Daoy (cell line): ENCODE measurements around the gene LIN37. TPM values are rescaled to one million over a fixed set of nuclear protein-coding genes. Genes with fewer than 3 reads are reported as not detected.

Experiments used
- DNase-seq: peaks from one replicate; pipeline ENCODE4 v3.0.0-alpha.2; 2015; ENCODE audit warnings: low read depth
- total RNA-seq: library from RNA; depleted of rRNA; stranded (reverse); fragments of >200 nt; shearing (Covaris generic); gene quantifications from 2 replicates; pipeline ENCODE4 v1.2.3, GENCODE V29; 2014

LIN37 gene
- total RNA-seq, 1 experiment from 2014 or later = 13.3 TPM

- DNase-seq = no peak
Measured at GRCh38 chr19:35774274-35775045, 26.1 kb downstream of the LIN37 start.

GRCh38 chr19:35775046-35775297, 26.6 kb downstream of the LIN37 start:
- no peak for DNase-seq

- peak; percentile 98 for DNase-seq
Measured at GRCh38 chr19:35775298-35776101, 27.1 kb downstream of the LIN37 start, which contains the start of gene ARHGAP33. ARHGAP33 (plus strand) TSS chr19:35775564; CDS start chr19:35775659, 95 bp downstream.

GRCh38 chr19:35776102-35776788, 27.9 kb downstream of the LIN37 start:
- no peak for DNase-seq

- DNase-seq = no peak
Measured at GRCh38 chr19:35777086-35777841, 28.9 kb downstream of the LIN37 start.

- no peak for DNase-seq
Measured at GRCh38 chr19:35777961-35778360, 29.6 kb downstream of the LIN37 start.

- DNase-seq = no peak
Measured at GRCh38 chr19:35779033-35779432, 30.7 kb downstream of the LIN37 start.

GRCh38 chr19:35780058-35780457, 31.7 kb downstream of the LIN37 start:
- no peak for DNase-seq

GRCh38 chr19:35780717-35781116, 32.3 kb downstream of the LIN37 start:
- no peak for DNase-seq

- no peak for DNase-seq
Measured at GRCh38 chr19:35781650-35782049, 33.3 kb downstream of the LIN37 start.

GRCh38 chr19:35782589-35782988, 34.2 kb downstream of the LIN37 start:
- no peak for DNase-seq

GRCh38 chr19:35783469-35784434, 35.4 kb downstream of the LIN37 start:
- DNase-seq = no peak

GRCh38 chr19:35784503-35785338, 36.3 kb downstream of the LIN37 start:
- DNase-seq = no peak

GRCh38 chr19:35785339-35785627, 36.9 kb downstream of the LIN37 start:
- no peak for DNase-seq

GRCh38 chr19:35786299-35787160, 38.2 kb downstream of the LIN37 start:
- no peak for DNase-seq

GRCh38 chr19:35787227-35787799, 38.9 kb downstream of the LIN37 start:
- no peak for DNase-seq

- DNase-seq = no peak
Measured at GRCh38 chr19:35788205-35788960, 40.0 kb downstream of the LIN37 start.
